ENCODE measurements around the gene IER2. TPM values are rescaled to one million over a fixed set of nuclear protein-coding genes. Genes with fewer than 3 reads are reported as not detected.
"Not testable (repeated sequence)": the region's sequence is repeated elsewhere in the genome, so short reads cannot be mapped to it uniquely, and the experiment has no call there.

The IER2 gene
- total and polyA plus RNA-seq, 12 donors: 7.4 to 121 (median 61.8) TPM

DNA sequence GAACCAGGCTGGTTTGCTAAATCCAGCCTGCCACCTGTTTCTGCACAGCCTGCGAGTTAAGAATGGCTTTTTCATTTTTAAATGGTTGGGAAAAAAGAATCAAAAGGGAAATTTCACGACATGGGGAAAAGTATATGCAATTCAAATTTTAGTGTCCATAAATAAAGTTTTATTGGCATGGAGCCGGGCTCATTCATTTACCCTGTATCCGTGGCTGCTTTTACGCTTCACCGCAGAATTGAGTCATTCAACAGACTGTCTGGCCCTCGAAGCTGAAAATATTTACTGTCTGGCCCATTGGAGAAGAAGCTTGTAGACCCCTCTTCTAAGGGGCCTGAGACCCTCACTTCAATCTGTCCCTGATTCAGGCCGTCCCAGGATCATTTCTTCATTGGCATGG is 26.1 kb downstream of the IER2 start:
- Histone ChIP-seq H3K4me3 (no peak overlapping the region), H3K36me3 (replicated peaks in 1 of 2) (no peaks in the 10 kb centered on the region), H3K4me1 (replicated peaks in 1 of 2) (peaks cover 12% of the 10 kb centered on the region in 2 donors), H3K9me3 (replicated peaks in 1 of 3) (no peaks in the 10 kb centered on the region), H3K27me3 (no peaks in the 10 kb centered on the region), H3K27ac (no peak overlapping the region)
- 77 to 90% (median 87%) methylated on average over 8 of the region's 8 CpGs for WGBS, 4 donors
- no peak for DNase-seq
- TF ChIP-seq, protein P1, sequence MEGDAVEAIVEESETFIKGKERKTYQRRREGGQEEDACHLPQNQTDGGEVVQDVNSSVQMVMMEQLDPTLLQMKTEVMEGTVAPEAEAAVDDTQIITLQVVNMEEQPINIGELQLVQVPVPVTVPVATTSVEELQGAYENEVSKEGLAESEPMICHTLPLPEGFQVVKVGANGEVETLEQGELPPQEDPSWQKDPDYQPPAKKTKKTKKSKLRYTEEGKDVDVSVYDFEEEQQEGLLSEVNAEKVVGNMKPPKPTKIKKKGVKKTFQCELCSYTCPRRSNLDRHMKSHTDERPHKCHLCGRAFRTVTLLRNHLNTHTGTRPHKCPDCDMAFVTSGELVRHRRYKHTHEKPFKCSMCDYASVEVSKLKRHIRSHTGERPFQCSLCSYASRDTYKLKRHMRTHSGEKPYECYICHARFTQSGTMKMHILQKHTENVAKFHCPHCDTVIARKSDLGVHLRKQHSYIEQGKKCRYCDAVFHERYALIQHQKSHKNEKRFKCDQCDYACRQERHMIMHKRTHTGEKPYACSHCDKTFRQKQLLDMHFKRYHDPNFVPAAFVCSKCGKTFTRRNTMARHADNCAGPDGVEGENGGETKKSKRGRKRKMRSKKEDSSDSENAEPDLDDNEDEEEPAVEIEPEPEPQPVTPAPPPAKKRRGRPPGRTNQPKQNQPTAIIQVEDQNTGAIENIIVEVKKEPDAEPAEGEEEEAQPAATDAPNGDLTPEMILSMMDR (IDR thresholded peaks at IDR 0.05): no peak
- TF ChIP-seq POLR2A (IDR thresholded peaks at IDR 0.05): no peak
- intact Hi-C loops (cut with DNase I): no loop called here

DNA sequence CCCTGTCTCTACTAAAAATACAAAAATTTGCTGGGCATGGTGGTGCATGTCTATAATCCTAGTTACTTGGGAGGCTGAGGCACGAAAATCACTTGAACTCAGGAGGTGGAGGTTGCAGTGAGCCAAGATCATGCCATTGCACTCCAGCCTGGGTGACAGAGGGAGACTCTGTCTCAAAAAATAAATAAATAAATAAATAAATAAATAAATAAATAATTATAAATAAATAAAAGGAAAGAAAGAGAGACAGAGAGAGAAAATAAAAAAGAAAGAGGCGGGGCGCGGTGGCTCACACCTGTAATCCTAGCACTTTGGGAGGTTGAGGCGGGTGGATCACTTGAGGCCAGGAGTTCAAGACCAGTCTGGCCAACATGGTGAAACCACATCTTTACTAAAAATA is 27.4 kb downstream of the IER2 start:
- H3K4me1 ChIP-seq (replicated peaks in 1 of 2): peaks cover 12 to 13% of the 10 kb centered on the region in 2 donors
- H3K4me3 ChIP-seq; H3K9me3 ChIP-seq (replicated peaks in 1 of 3); H3K27me3 ChIP-seq; H3K27ac ChIP-seq; intact Hi-C loops (cut with DNase I); DNase-seq; H3K36me3 ChIP-seq (replicated peaks in 1 of 2): not testable (repeated sequence)
- 84 to 93% (median 91%) methylated on average over 5 of the region's 5 CpGs for WGBS, 4 donors

DNA sequence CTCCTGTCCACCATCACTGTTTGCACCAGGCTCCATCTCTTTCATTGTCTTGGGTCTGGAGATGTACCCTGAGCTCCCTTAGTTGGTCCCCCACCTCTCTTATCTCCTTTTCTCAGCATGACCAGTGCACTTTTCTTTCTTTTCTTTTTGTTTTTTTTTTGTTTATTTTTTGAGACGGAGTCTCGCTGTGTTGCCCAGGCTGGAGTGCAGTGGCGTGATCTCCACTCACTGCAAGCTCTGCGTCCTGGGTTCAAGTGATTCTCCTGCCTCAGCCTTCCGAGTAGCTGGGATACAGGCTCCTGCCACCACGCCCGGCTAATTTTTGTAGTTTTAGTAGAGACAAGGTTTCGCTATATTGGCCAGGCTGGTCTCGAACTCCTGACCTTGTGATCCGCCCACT is 28.1 kb downstream of the IER2 start:
- peaks cover 8 to 10% of the 10 kb centered on the region in 2 donors for H3K4me1 ChIP-seq (replicated peaks in 1 of 2)
- DNase-seq; H3K27me3 ChIP-seq; H3K27ac ChIP-seq; H3K36me3 ChIP-seq (replicated peaks in 1 of 2); H3K9me3 ChIP-seq (replicated peaks in 1 of 3); H3K4me3 ChIP-seq; intact Hi-C loops (cut with DNase I): not testable (repeated sequence)
- 84 to 88% (median 86%) methylated on average over 10 of the region's 10 CpGs for WGBS, 4 donors

DNA sequence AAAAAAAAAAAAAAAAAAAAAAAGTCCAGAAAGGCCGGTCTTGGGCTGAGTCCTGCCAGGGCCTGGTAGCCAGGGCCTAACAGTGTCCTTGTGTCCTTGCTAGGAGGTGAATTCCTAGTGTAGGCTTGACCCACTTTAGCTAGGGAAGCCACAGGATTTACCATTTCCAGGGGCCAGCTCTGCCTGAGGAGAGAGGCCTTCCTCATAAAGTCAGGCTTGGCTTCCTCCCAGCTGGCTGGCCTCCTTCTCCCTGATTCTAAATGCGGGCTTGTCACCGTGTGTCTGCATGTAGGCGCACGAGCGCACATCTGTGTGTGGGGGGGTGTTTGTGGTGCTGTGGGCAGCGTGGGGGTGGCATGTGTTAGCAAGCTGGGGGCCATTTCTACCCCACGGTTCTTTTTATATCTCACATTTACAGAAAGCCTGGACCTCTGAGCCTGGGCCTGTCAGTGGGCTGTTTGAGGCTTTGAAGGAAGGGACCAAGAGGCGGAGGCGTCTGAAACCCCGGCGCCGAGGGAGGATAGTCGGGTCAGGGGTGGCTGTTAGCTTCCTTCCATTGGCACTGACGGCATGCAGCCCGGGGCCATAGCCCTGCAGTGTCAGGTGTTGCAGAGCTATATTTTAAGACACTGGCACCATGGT is 31.7 kb downstream of the IER2 start:
- peak; percentile 75 to 92 (median 84) for DNase-seq
- TF ChIP-seq, protein P1 (IDR thresholded peaks at IDR 0.05): no peak
- no peak for TF ChIP-seq POLR2A (IDR thresholded peaks at IDR 0.05)
- Histone ChIP-seq H3K9me3 (replicated peaks in 1 of 3) (no peaks in the 10 kb centered on the region), H3K27ac (peak overlapping the region in 3 of 5 donors; percentile 7 to 36 (median 32)), H3K4me1 (replicated peaks in 1 of 2) (peaks cover 8 to 10% of the 10 kb centered on the region in 2 donors), H3K27me3 (no peaks in the 10 kb centered on the region), H3K36me3 (replicated peaks in 1 of 2) (no peaks in the 10 kb centered on the region), H3K4me3 (no peak overlapping the region)
- WGBS, 4 donors: 8 to 14% (median 11%) methylated on average over 1 to 16 of the region's 16 CpGs
- intact Hi-C loops (cut with DNase I): no loop called here

DNA sequence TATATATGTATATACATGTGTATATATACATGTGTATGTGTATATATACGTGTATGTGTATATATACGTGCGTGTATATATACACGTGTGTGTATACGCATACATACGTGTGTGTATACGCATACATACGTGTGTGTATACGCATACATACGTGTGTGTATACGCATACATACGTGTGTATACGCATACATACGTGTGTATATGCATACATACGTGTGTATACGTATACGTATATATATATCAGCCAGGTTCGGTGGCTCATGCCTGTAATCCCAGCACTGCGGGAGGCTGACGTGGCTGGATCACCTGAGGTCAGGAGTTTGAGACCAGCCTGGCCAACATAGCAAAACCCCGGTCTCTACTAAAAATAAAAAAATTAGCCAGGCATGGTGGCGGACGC is 34.7 kb downstream of the IER2 start:
- H3K36me3 ChIP-seq (replicated peaks in 1 of 2); intact Hi-C loops (cut with DNase I); H3K27ac ChIP-seq; H3K27me3 ChIP-seq; H3K4me3 ChIP-seq; H3K9me3 ChIP-seq (replicated peaks in 1 of 3); DNase-seq: not testable (repeated sequence)
- peaks cover 8 to 10% of the 10 kb centered on the region in 2 donors for H3K4me1 ChIP-seq (replicated peaks in 1 of 2)
- WGBS, 4 donors: 56 to 95% (median 66%) methylated on average over 20 to 23 of the region's 23 CpGs

DNA sequence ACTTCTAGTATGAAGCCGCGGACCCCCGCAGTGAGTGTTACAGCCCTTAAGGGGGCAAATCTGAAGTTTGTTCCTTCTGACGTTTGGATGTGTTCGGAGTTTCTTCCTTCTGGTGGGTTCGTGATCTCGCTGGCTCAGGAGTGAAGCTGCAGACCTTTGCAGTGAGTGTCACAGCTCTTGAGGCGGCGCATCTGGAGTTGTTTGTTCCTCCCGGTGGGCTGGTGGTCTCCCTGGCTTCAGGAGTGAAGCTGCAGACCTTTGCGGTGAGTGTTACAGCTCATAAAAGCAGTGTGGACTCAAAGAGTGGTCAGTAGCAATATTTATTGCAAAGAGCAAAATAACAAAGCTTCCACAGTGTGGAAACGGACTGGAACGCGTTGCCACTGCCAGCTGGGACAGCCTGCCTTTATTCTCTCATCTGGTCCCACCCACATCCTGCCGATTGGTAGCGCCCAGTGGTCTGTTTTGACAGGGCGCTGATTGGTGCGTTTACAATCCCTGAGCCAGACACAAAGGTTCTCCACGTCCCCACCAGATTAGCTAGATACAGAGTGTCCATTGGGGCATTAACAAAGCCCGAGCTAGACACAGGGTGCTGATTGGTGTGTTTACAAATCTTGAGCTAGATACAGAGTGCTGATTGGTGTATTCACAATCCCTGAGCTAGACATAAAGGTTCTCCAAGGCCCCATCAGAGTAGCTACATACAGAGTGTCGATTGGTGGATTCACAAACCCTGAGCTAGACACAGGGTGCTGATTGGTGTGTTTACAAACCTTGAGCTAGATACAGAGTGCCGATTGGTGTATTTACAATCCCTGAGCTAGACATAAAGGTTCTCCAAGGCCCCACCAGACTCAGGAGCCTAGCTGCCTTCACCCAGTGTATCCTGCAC is 35.8 kb downstream of the IER2 start:
- intact Hi-C loops (cut with DNase I); H3K4me3 ChIP-seq; H3K36me3 ChIP-seq (replicated peaks in 1 of 2); H3K27ac ChIP-seq; DNase-seq; H3K27me3 ChIP-seq; H3K9me3 ChIP-seq (replicated peaks in 1 of 3): not testable (repeated sequence)
- WGBS, 4 donors: 83 to 93% (median 85%) methylated on average over 20 to 22 of the region's 22 CpGs
- H3K4me1 ChIP-seq (replicated peaks in 1 of 2): peaks cover 8 to 10% of the 10 kb centered on the region in 2 donors

DNA sequence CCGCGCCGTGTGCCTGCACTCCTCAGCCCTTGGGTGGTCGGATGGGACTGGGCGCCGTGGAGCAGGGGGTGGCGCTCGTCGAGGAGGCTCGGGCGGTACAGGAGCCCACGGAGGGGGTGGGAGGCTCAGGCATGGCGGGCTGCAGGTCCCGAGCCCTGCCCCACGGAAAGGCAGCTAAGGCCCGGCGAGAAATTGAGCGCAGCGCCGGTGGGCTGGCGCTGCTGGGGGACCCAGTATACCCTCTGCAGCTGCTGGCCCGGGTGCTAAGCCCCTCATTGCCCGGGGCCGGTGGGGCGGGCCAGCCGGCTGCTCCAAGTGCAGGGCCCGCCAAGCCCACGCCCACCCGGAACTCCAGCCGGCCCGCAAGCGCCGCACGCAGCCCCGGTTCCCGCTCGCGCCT is 36.5 kb downstream of the IER2 start:
- DNase-seq; intact Hi-C loops (cut with DNase I); H3K27me3 ChIP-seq; H3K4me1 ChIP-seq (replicated peaks in 1 of 2); H3K4me3 ChIP-seq; H3K27ac ChIP-seq; H3K9me3 ChIP-seq (replicated peaks in 1 of 3); H3K36me3 ChIP-seq (replicated peaks in 1 of 2): not testable (repeated sequence)
- 91 to 100% (median 93%) methylated on average over 8 to 38 of the region's 38 CpGs for WGBS, 4 donors

Measured in adrenal gland (tissue), 12 donors.